Sigmoid colon (tissue), 4 donors: Measurements from ENCODE around the gene SLC25A5.

Experiments
- EP300 ChIP-seq, 4 donors: sonication (generic); formaldehyde crosslinking; IDR thresholded peaks; one replicate each; pipeline ENCODE4 v1.6.1; 2017; ENCODE audit warnings: antibody characterized with exemption in 4 of 4
- POLR2A ChIP-seq, 2 donors: fragments of 450-650 bp; IDR thresholded peaks; one replicate each; pipeline ENCODE4 v1.6.1; 2016; ENCODE audit warnings: antibody characterized with exemption in 2 of 2, mild to moderate bottlenecking in 2 of 2, moderate library complexity in 2 of 2
- POLR2AphosphoS5 ChIP-seq, 4 donors: sonication (generic); formaldehyde crosslinking; IDR thresholded peaks; one replicate each; pipeline ENCODE4 v1.6.1; 2017; ENCODE audit warnings: antibody characterized with exemption in 4 of 4
- TF ChIP-seq, protein P1 (sequence below), 4 experiments: fragments of 450-650 bp in 3 of 4; fragments of 200-600 bp in 1 of 4; IDR thresholded peaks; one replicate each; pipeline ENCODE4 v1.5.1; 2016 to 2019; ENCODE audit warnings: antibody characterized with exemption in 4 of 4, mild to moderate bottlenecking in 3 of 4, moderate library complexity in 2 of 4

DNA sequence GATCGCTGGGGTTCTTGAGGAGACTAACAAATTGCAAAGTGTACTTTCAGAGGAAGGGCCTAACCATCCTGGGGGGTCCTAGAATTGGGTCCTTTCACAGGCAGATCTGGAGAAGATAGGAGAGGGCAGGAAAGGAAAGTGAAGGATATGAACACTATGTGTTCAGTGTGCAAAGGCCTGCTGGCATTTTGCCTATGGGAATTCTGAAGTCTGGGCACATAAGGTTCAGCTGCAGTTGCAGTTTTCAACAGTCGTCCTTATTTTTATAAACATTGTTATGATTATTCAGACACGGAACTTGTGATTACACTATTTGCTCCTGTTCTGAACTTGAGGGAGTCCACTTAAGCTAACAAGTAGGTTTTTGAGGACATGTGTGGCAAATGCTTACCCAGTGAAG, 1.3 kb upstream of the SLC25A5 start:
- TF ChIP-seq, protein P1, sequence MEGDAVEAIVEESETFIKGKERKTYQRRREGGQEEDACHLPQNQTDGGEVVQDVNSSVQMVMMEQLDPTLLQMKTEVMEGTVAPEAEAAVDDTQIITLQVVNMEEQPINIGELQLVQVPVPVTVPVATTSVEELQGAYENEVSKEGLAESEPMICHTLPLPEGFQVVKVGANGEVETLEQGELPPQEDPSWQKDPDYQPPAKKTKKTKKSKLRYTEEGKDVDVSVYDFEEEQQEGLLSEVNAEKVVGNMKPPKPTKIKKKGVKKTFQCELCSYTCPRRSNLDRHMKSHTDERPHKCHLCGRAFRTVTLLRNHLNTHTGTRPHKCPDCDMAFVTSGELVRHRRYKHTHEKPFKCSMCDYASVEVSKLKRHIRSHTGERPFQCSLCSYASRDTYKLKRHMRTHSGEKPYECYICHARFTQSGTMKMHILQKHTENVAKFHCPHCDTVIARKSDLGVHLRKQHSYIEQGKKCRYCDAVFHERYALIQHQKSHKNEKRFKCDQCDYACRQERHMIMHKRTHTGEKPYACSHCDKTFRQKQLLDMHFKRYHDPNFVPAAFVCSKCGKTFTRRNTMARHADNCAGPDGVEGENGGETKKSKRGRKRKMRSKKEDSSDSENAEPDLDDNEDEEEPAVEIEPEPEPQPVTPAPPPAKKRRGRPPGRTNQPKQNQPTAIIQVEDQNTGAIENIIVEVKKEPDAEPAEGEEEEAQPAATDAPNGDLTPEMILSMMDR (IDR thresholded peaks at IDR 0.05) = no peak
- TF ChIP-seq EP300 (IDR thresholded peaks at IDR 0.05) = no peak
- TF ChIP-seq POLR2AphosphoS5 (IDR thresholded peaks at IDR 0.05) = no peak
- TF ChIP-seq POLR2A (IDR thresholded peaks at IDR 0.05) = no peak
